Psoas muscle (tissue), 8 donors: ENCODE measurements around the gene MSGN1. TPM values are rescaled to one million over a fixed set of nuclear protein-coding genes. Genes with fewer than 3 reads are reported as not detected.

Experiments used
- ATAC-seq, 4 donors: fragments of 200-7000 bp; cut with Tn5 transposase; one replicate each; pipeline ENCODE4 v1.9.1; 2020; ENCODE audit warnings: moderate library complexity in 3 of 4, mild to moderate bottlenecking in 2 of 4
- DNase-seq, 2 donors: peaks; one replicate each; pipeline ENCODE4 v3.0.0-alpha.2; 2020
- H3K27ac ChIP-seq: fragments of 200-600 bp; one replicate; pipeline ENCODE4 v1.8.0; 2022
- H3K27me3 ChIP-seq, 3 donors: fragments of 200-600 bp in 1 of 3; one replicate each; pipeline versions ENCODE4 v1.6.1 to v1.8.0; 2013 to 2022; ENCODE audit warnings: low read length in 2 of 3, mild to moderate bottlenecking in 2 of 3, moderate library complexity in 1 of 3; ENCODE audit not compliant: insufficient read depth in 3 of 3
- H3K36me3 ChIP-seq, 2 donors: fragments of 200-600 bp in 1 of 2; one replicate each; pipeline versions ENCODE4 v1.6.1 to v1.8.0; 2013 to 2022; ENCODE audit warnings: low read depth in 1 of 2, mild to moderate bottlenecking in 1 of 2, moderate library complexity in 1 of 2; ENCODE audit not compliant: insufficient read depth in 1 of 2
- H3K4me1 ChIP-seq: fragments of 200-600 bp; one replicate; pipeline ENCODE4 v1.8.0; 2022
- H3K4me3 ChIP-seq: fragments of 200-600 bp; one replicate; pipeline ENCODE4 v1.8.0; 2022; ENCODE audit warnings: mild to moderate bottlenecking
- H3K9me3 ChIP-seq: fragments of 200-600 bp; one replicate; pipeline ENCODE4 v1.8.0; 2022
- CTCF ChIP-seq: fragments of 200-600 bp; IDR thresholded peaks from one replicate; pipeline ENCODE4 v1.8.0; 2022; ENCODE audit warnings: antibody characterized with exemption
- WGBS, 3 donors: extraction: QIAGEN DNeasy Blood & Tissue Kit; methylation state at CpG; one replicate each; pipeline versions ENCODE4 v1.1.6 to v1.1.7; 2013; 5-methylcytosine and 5-hydroxymethylcytosine counted together
- intact Hi-C, 2 donors: fragments of 100-400 bp; cut with DNase I; formaldehyde crosslinking; loops; one replicate each; pipeline versions ENCODE4 v1.11.0 to v1.14.2; 2022
- polyA plus RNA-seq, 3 donors: library from polyadenylated mRNA; stranded (reverse); fragments of 200-250 nt; gene quantifications; one replicate each; pipeline ENCODE4 v1.2.3, GENCODE V29; 2013
- total RNA-seq, 4 donors: library from RNA; stranded (reverse); fragmentation: NEBNext Ultra II Directional in 2 of 4; extraction: Animal tissue kit (Norgen Biotek cat#: 25700) in 2 of 4; gene quantifications; one replicate each; pipeline versions ENCODE4 v1.2.1 to v1.2.4, GENCODE V29; 2021 to 2023
- donor health status: healthy with polysubstance abuse.
- donor health status: DM: no; HTN: no; CAD: no; lungs with moderate emphysema.
- donor health status: Bipolar disorder and iron deficiency.
- donor health status: healthy.
- donor health status: DM: yes; HTN: yes; CAD: no.
- donor health status: DM: no; HTN: no; CAD: no.
- donor health status: DM: no; HTN: no; CAD: no.
- donor health status: DM: yes; HTN: yes; CAD: no.

The MSGN1 gene
- total and polyA plus RNA-seq, 7 donors = not detected

GRCh38 chr2:17835516-17835915 lies 19.3 kb downstream of the MSGN1 start:
- no peaks in the 10 kb centered on the region for H3K36me3 ChIP-seq
- no peak for ATAC-seq
- no peak for DNase-seq
- no peak overlapping the region for H3K4me3 ChIP-seq
- H3K9me3 ChIP-seq = no peaks in the 10 kb centered on the region
- H3K27ac ChIP-seq = no peak overlapping the region
- intact Hi-C loops = no loop called here
- H3K27me3 ChIP-seq = no peaks in the 10 kb centered on the region
- 24 to 83% (median 60%) methylated on average over 2 of the region's 2 CpGs for WGBS, 3 donors
- no peak for TF ChIP-seq CTCF
- H3K4me1 ChIP-seq = no peaks in the 10 kb centered on the region

GRCh38 chr2:17839959-17840358 lies 23.7 kb downstream of the MSGN1 start:
- ATAC-seq = no peak

GRCh38 chr2:17843457-17843856 lies 27.2 kb downstream of the MSGN1 start:
- Histone ChIP-seq H3K27me3 (no peaks in the 10 kb centered on the region), H3K4me3 (no peak overlapping the region), H3K4me1 (no peaks in the 10 kb centered on the region), H3K9me3 (no peaks in the 10 kb centered on the region), H3K36me3 (no peaks in the 10 kb centered on the region), H3K27ac (no peak overlapping the region)
- intact Hi-C loops = no loop called here
- WGBS, 3 donors = 65 to 98% (median 97%) methylated on average over 2 of the region's 2 CpGs
- no peak for ATAC-seq
- DNase-seq = no peak
- no peak for TF ChIP-seq CTCF

More at GRCh38 chr2:17839959-17840358, 23.7 kb downstream of the MSGN1 start:
- no peak for TF ChIP-seq CTCF
- H3K9me3 ChIP-seq = no peaks in the 10 kb centered on the region
- WGBS, 3 donors = 52 to 67% (median 63%) methylated on average over 2 of the region's 2 CpGs
- intact Hi-C loops = no loop called here
- no peaks in the 10 kb centered on the region for H3K4me1 ChIP-seq
- no peaks in the 10 kb centered on the region for H3K27me3 ChIP-seq
- DNase-seq = no peak
- no peak overlapping the region for H3K27ac ChIP-seq
- no peaks in the 10 kb centered on the region for H3K36me3 ChIP-seq
- H3K4me3 ChIP-seq = no peak overlapping the region

GRCh38 chr2:17845806-17846205 lies 29.5 kb downstream of the MSGN1 start:
- no peak for ATAC-seq
- H3K4me3 ChIP-seq = no peak overlapping the region
- 95 to 97% (median 95%) methylated on average over 7 of the region's 7 CpGs for WGBS, 3 donors
- intact Hi-C loops = no loop called here
- no peaks in the 10 kb centered on the region for H3K4me1 ChIP-seq
- TF ChIP-seq CTCF = no peak
- DNase-seq = no peak
- no peak overlapping the region for H3K27ac ChIP-seq
- H3K27me3 ChIP-seq = no peaks in the 10 kb centered on the region
- H3K36me3 ChIP-seq = no peaks in the 10 kb centered on the region
- H3K9me3 ChIP-seq = no peaks in the 10 kb centered on the region

GRCh38 chr2:17846676-17847075 lies 30.4 kb downstream of the MSGN1 start:
- H3K4me3 ChIP-seq = no peak overlapping the region
- 95 to 98% (median 97%) methylated on average over 3 of the region's 3 CpGs for WGBS, 3 donors
- H3K36me3 ChIP-seq = no peaks in the 10 kb centered on the region
- no peaks in the 10 kb centered on the region for H3K4me1 ChIP-seq
- H3K27me3 ChIP-seq = no peaks in the 10 kb centered on the region
- no peak overlapping the region for H3K27ac ChIP-seq
- H3K9me3 ChIP-seq = no peaks in the 10 kb centered on the region
- no peak for DNase-seq
- intact Hi-C loops = no loop called here
- no peak for TF ChIP-seq CTCF
- ATAC-seq = no peak
